Mucosa of rectum (tissue), 2 donors: ENCODE measurements around the gene EPB41L4A.

Experiments used
- H3K27ac ChIP-seq, 2 donors: one replicate each; pipeline ENCODE4 v1.7.0; 2013; ENCODE audit warnings: inconsistent platforms in 2 of 2, low read depth in 2 of 2, low read length in 2 of 2
- H3K27me3 ChIP-seq, 2 donors: one replicate each; pipeline ENCODE4 v1.7.0; 2013; ENCODE audit warnings: low read length in 2 of 2; ENCODE audit not compliant: control insufficient read depth in 2 of 2, insufficient read depth in 2 of 2
- H3K36me3 ChIP-seq, 2 donors: one replicate each; pipeline ENCODE4 v1.7.0; 2013; ENCODE audit warnings: low read length in 2 of 2; ENCODE audit not compliant: control insufficient read depth in 2 of 2, insufficient read depth in 2 of 2
- H3K4me1 ChIP-seq, 2 donors: one replicate each; pipeline ENCODE4 v1.7.0; 2013; ENCODE audit warnings: low read length in 2 of 2, mild to moderate bottlenecking in 1 of 2; ENCODE audit not compliant: control insufficient read depth in 2 of 2, insufficient read depth in 2 of 2
- H3K4me3 ChIP-seq, 2 donors: one replicate each; pipeline ENCODE4 v1.7.0; 2013; ENCODE audit warnings: low read length in 2 of 2
- H3K9ac ChIP-seq, 2 donors: one replicate each; pipeline ENCODE4 v1.7.0; 2013; ENCODE audit warnings: low read length in 2 of 2, low read depth in 1 of 2, mild to moderate bottlenecking in 1 of 2
- H3K9me3 ChIP-seq, 2 donors: one replicate each; pipeline ENCODE4 v1.7.0; 2013; ENCODE audit warnings: low read length in 2 of 2; ENCODE audit not compliant: control insufficient read depth in 2 of 2
- donor health status: healthy.
- donor health status: Normal muscosa, but diverticular disease.

The EPB41L4A gene

DNA sequence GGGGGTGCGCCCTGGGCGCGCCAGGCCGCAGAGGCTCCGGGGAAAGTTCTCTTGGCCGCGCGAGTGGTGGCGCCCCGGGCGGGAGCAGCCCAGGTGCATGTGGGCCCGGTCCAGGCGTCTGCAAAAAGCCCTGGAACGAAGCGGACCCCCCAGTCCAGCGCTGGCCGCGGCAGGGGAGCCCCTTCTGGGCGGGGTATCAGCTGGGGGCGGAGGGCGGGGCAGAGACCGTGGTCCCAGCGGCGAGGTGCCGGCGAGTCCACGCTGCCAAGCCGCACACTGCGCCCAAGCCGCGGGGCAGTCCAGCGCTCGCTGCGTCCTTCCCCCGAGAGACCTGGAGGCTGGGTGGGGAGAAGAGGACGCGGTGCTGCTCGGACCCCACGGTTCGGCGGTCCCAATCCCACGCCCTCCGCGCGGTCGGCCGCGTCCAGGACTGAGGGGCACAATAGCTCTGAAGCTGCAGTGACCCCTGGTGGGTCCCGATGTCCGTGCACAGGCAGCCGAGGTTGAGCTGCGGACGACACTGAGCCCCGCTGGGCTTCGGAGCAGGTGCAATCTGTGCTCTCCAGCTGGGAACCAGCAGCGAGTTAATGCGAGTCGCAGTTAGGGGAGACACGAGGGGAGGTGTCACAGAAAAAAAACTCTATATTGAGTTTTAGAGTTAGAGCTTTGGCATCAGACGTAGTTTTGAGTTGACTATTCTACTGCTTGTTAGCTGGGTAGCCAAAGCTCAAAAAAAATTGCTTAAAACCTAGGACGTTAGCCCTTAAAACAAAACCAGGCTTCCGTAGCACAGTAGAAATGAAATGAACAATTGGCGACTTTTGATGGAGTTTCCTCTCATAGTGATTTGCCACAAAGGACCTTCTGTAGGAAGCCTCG, 1.1 kb upstream of the EPB41L4A start:
- Histone ChIP-seq H3K27me3 (peaks cover 0 to 2% of the 10 kb centered on the region in 2 donors), H3K27ac (peak overlapping the region; percentile 62 to 79), H3K36me3 (no peaks in the 10 kb centered on the region), H3K4me1 (peaks cover 4 to 7% of the 10 kb centered on the region in 2 donors), H3K9me3 (no peaks in the 10 kb centered on the region), H3K4me3 (peak overlapping the region; percentile 81 to 97), H3K9ac (peak overlapping the region in 1 of 2 donors; percentile 82)

DNA sequence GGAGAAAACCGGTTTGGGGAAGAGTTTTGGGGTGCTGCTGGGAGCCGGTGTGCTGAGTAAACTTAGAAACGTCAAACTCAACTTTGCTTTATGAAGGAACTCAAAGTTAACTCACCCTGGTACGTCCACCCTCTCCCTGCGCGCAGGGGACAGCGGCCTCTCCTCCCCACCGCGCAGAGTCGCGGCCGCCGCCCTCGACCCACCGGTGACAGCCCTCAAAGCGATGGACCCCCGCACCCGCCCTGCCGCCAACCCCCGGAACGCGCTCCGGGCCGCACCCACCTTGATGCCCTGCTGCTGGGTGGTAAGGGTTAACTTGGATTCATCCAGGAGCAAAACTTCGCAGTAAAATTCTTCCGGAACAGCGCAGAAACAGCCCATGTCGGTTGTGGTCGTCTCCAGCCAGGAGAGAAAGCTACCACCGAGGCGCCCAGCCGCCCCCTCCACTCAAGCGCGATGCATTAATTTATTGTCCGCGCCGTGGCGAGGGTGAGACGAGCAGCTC, 366 bp downstream of the EPB41L4A start:
- Histone ChIP-seq H3K4me1 (peaks cover 4 to 7% of the 10 kb centered on the region in 2 donors), H3K9me3 (no peaks in the 10 kb centered on the region), H3K27me3 (no peaks in the 10 kb centered on the region), H3K4me3 (peak overlapping the region; percentile 81 to 97), H3K9ac (peak overlapping the region; percentile 48 to 82), H3K36me3 (no peaks in the 10 kb centered on the region), H3K27ac (peak overlapping the region; percentile 62 to 79)

DNA sequence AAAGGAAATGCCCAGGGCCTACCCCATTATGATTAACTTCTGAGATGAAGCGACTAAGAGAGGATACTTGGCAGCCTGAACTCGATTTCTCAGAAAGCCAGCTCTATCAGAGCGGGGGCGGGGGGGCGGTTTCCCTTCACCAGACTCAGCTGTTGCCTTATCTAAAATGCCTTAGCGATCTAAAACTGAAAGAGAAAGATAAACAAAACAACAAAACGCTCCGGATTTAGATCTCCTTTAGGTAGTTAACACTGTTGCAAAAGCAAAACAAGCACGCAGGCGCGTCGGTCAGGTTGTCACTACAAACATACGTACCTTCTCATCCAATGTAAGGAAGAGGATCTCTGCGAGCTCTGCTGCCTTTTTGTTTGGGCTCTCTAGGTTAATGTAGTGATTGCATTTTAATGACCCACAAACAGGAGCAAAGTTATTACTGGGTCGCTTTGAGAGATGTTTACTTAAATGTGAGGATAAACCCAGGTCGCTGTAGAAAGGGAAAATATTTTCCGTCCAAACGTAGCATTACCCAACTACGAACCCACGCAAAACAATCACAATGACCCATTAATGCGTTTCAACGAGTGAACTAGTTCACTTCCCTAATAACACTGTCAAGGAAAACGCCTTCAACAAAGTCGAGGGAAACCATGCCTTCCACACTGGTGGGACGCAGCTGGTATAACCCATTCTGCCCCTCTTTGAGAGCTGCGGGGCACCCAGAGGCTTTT, 982 bp downstream of the EPB41L4A start:
- H3K9ac ChIP-seq: peak overlapping the region; percentile 48 to 82

DNA sequence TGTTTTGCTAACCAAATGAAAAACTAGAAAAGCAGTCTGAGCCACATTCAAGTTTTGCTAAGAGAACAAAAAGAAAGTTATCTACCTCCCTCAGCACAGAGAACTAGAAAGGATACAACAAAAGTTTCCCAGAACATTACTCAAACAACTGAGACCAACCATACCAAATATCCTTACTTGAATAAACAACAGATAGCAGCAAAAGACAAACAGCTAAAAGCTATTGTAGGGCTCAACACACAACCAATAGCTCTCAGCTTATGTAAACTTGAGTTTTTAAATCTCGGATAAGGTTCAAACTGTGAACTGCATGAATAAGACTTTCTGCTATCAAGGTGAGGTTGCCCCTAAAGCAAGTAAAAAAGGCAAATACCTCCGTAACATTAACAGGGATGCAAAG, 3.5 kb downstream of the EPB41L4A start:
- H3K4me3 ChIP-seq: no peak overlapping the region
- H3K4me1 ChIP-seq: peaks cover 2 to 7% of the 10 kb centered on the region in 2 donors
- H3K9me3 ChIP-seq: no peaks in the 10 kb centered on the region
- no peak overlapping the region for H3K27ac ChIP-seq
- peaks cover 0 to 3% of the 10 kb centered on the region in 2 donors for H3K36me3 ChIP-seq
- H3K27me3 ChIP-seq: no peaks in the 10 kb centered on the region
- H3K9ac ChIP-seq: no peak overlapping the region

More for the DNA sequence above, 982 bp downstream of the EPB41L4A start:
- Histone ChIP-seq H3K27me3 (no peaks in the 10 kb centered on the region), H3K9me3 (no peaks in the 10 kb centered on the region), H3K27ac (peak overlapping the region; percentile 34 to 62), H3K36me3 (no peaks in the 10 kb centered on the region), H3K4me1 (peaks cover 4 to 7% of the 10 kb centered on the region in 2 donors), H3K4me3 (peak overlapping the region; percentile 81 to 97)

DNA sequence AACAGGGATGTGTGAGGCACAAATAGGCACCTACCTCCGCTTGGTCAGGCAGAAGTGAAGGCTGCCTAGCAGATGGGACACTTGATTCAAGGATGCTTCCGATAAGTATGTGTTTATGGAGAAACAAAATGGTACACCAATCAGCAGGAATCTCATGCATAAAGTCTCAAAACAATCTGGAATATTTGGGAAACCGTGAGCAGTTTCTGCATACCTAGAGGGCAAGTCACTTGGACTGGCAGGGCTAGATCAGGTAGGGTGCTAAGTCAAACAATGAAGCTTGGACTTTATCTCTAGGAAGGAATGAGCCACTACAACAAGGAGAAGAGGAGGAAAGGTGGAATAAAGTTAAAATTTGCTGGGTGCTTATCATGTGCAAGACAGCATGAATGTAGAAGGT, 5.5 kb downstream of the EPB41L4A start:
- Histone ChIP-seq H3K9ac (no peak overlapping the region), H3K4me1 (peaks cover 0 to under 1% of the 10 kb centered on the region in 2 donors), H3K9me3 (no peaks in the 10 kb centered on the region), H3K27me3 (no peaks in the 10 kb centered on the region), H3K4me3 (no peak overlapping the region), H3K27ac (no peak overlapping the region), H3K36me3 (peaks cover 0 to 3% of the 10 kb centered on the region in 2 donors)

DNA sequence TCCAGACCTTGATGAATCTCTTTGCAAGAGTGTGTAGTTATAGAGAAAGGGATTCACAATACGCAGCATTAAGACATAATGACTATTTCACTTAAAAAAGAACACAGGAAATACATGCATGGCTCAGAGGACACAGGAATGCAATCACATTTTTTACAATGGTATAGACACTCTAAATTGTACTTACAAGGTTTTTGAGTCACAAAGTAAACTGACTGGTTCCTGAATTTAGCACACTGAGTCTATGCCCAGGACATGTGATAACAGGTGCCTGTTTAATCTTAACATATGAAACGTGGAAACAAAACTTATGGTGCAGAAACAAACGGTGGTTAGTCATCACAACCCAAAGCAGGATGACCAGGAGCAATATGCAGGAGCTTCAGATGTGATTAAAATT, 6.7 kb downstream of the EPB41L4A start:
- Histone ChIP-seq H3K27ac (no peak overlapping the region), H3K27me3 (no peaks in the 10 kb centered on the region), H3K4me3 (no peak overlapping the region), H3K9ac (no peak overlapping the region), H3K4me1 (no peaks in the 10 kb centered on the region), H3K36me3 (peaks cover 0 to 3% of the 10 kb centered on the region in 2 donors), H3K9me3 (no peaks in the 10 kb centered on the region)

DNA sequence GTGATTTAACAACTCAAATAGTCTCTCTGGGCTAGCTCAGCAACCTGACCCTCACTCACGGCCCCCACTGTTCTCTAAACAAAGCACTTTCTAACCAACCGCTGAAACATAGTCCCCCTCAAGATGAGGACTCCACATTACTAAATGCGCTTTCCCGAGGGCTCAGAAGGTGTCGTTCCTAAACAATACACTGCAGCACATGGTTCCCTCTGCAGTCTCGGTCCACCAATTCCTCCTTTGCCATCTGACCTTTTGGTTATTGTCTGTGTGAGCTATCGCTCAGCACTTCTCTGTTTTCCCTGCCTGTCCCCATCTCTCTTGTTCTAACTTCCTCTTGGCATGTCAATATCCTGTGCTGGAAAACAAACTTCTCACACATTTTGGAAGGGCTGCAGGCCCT, 7.2 kb downstream of the EPB41L4A start:
- no peak overlapping the region for H3K9ac ChIP-seq
- H3K9me3 ChIP-seq: no peaks in the 10 kb centered on the region
- H3K27ac ChIP-seq: no peak overlapping the region
- H3K27me3 ChIP-seq: no peaks in the 10 kb centered on the region
- peaks cover 0 to 3% of the 10 kb centered on the region in 2 donors for H3K36me3 ChIP-seq
- no peak overlapping the region for H3K4me3 ChIP-seq
- no peaks in the 10 kb centered on the region for H3K4me1 ChIP-seq

DNA sequence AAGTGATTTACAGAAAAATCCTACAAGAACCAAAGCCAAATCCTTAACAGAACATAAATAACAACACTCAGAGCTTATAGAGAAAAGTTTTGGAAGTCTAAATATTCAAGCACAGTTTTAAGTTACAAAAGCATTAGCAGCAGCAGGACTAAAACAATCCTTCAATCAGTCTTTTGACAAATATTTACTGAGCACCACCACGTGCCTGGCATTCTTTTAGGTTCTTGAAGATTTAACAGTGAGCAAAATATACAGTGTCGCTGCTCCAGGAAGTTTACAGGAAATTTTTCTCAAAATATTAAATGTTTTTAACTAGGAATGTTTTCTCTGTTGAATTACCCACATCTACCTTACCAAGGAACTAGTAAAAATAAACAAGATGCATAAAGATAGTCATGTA, 11.4 kb downstream of the EPB41L4A start:
- H3K27me3 ChIP-seq: no peaks in the 10 kb centered on the region
- H3K4me3 ChIP-seq: no peak overlapping the region
- H3K27ac ChIP-seq: no peak overlapping the region
- no peak overlapping the region for H3K9ac ChIP-seq
- no peaks in the 10 kb centered on the region for H3K9me3 ChIP-seq
- H3K36me3 ChIP-seq: peaks cover 0 to 3% of the 10 kb centered on the region in 2 donors
- H3K4me1 ChIP-seq: no peaks in the 10 kb centered on the region

DNA sequence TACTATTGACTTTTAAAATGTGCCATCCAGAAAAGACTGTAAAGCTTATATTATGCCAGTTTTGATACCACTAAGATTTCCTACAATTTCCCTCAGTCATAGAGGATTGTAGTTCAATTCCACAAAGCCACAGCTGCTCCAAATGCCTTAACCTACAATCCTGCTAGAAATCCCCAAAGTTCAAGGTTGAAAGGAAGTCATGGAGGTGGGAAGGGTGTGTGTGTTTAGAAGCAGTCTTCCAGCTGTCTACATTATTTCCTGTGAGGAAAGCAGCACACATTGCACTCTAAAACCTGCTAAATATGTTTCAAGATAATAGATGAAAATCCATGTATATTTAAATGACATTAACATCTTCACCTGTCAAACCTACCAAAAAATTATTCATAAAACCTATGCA, 11.8 kb downstream of the EPB41L4A start:
- no peaks in the 10 kb centered on the region for H3K27me3 ChIP-seq
- no peak overlapping the region for H3K27ac ChIP-seq
- H3K4me3 ChIP-seq: no peak overlapping the region
- H3K4me1 ChIP-seq: no peaks in the 10 kb centered on the region
- H3K9ac ChIP-seq: no peak overlapping the region
- H3K9me3 ChIP-seq: no peaks in the 10 kb centered on the region
- H3K36me3 ChIP-seq: peaks cover 0 to 3% of the 10 kb centered on the region in 2 donors

DNA sequence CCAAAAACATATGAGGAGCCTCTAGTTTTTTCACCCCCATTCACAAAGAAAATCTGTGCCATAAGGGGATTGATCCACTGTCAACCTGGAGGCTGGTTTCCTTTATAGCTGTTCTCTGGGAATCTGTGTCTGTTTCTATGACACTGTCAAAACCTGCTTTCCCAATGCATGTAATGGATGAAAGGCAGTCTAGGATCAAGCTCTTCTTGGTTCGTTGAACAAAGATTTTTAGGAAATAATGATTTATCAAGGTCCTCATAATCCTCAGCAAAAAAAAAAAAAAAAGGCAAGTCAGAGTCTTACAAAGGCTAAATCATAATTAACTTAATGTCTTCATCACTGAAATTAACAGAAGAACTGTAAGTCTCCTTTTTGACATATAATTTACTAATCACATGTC, 16.0 kb downstream of the EPB41L4A start:
- Histone ChIP-seq H3K9ac (no peak overlapping the region), H3K4me3 (no peak overlapping the region), H3K27ac (no peak overlapping the region), H3K36me3 (no peaks in the 10 kb centered on the region), H3K4me1 (no peaks in the 10 kb centered on the region), H3K9me3 (no peaks in the 10 kb centered on the region), H3K27me3 (no peaks in the 10 kb centered on the region)
